K562 (cell line): Measurements from ENCODE around the gene TPX2. TPM values are rescaled to one million over a fixed set of nuclear protein-coding genes. Genes with fewer than 3 reads are reported as not detected.
A peak's percentile ranks its signal among the peaks of the same experiment; 100 is the strongest.

Experiments used
- ATAC-seq: fragments of 200-7000 bp; cut with Tn5 transposase; 3 replicates; pipeline ENCODE4 v1.9.1; 2020; ENCODE audit warnings: moderate library complexity
- Bru-seq: library from RNA; stranded (reverse); fragments of 400-500 nt; gene quantifications from one replicate; lab custom pipeline; 2021; lab: Mats Ljungman, UMichigan
- BruChase-seq, 2 experiments: library from RNA; stranded (reverse); fragments of 400-500 nt; gene quantifications; one replicate each; lab custom pipeline; 2021; lab: Mats Ljungman, UMichigan
- BruUV-seq: library from RNA; stranded (reverse); fragments of 400-500 nt; replicated peaks from 2 replicates; lab custom pipeline; 2021; lab: Mats Ljungman, UMichigan
- CTCF ChIA-PET: fragments of 300-600 bp; formaldehyde crosslinking; extraction: SDS; loops from one replicate; lab custom pipeline; 2021; ENCODE audit warnings: low intra/inter-chr PET ratio; lab: Yijun Ruan, JAX
- POLR2A ChIA-PET: fragments of 300-600, 350-650 bp; sonication (Branson Sonifier 250); formaldehyde crosslinking; extraction: SDS; loops from one replicate; lab custom pipeline; 2021; ENCODE audit warnings: antibody characterized with exemption, inconsistent platforms; lab: Yijun Ruan, JAX
- DNase-seq, 4 experiments: peaks; one replicate each; pipeline versions ENCODE4 v3.0.0 to v3.0.0-alpha.2; 2011 to 2018; ENCODE audit warnings: low spot score in 3 of 4, mixed read lengths in 3 of 4; ENCODE audit errors: extremely low read depth in 1 of 4
- FAIRE-seq: peaks from 2 replicates; lab custom pipeline; 2011; peaks lifted over from hg19 to GRCh38; lab: Jason Lieb, UNC
- H2AFZ ChIP-seq: 2 replicates; pipeline ENCODE4 v1.6.0; 2011; ENCODE audit warnings: low read depth, low read length, control low read depth, inconsistent platforms
- H3K27ac ChIP-seq: fragments of 200-600 bp; 3 replicates; pipeline ENCODE4 v1.8.0; 2011; ENCODE audit warnings: low read depth, mild to moderate bottlenecking, control low read depth, inconsistent platforms, low read length, moderate library complexity, mixed read lengths; ENCODE audit errors: extremely low read depth
- H3K27me3 ChIP-seq, 2 experiments: fragments of 300-600 bp in 1 of 2; 2 replicates in 1 of 2; 3 replicates in 1 of 2; pipeline versions ENCODE4 v1.6.0 to v1.8.0; 2011; ENCODE audit warnings: inconsistent platforms in 2 of 2, low read length in 2 of 2, mild to moderate bottlenecking in 1 of 2, mixed read lengths in 1 of 2, moderate library complexity in 1 of 2; ENCODE audit not compliant: control insufficient read depth in 2 of 2, insufficient read depth in 2 of 2
- H3K36me3 ChIP-seq: fragments of 300-600 bp; 3 replicates; pipeline ENCODE4 v1.8.0; 2011; ENCODE audit warnings: mild to moderate bottlenecking, low read length, inconsistent platforms; ENCODE audit not compliant: control insufficient read depth, insufficient read depth
- H3K4me1 ChIP-seq, 2 experiments: fragments of 200-600 bp in 1 of 2; replicated peaks in 1 of 2; 2 replicates in 1 of 2; 3 replicates in 1 of 2; pipeline versions ENCODE4 v1.5.1 to v1.8.0; 2011; ENCODE audit warnings: inconsistent platforms in 2 of 2, low read length in 2 of 2, mild to moderate bottlenecking in 1 of 2, mixed read lengths in 1 of 2, moderate library complexity in 1 of 2; ENCODE audit not compliant: control insufficient read depth in 2 of 2, insufficient read depth in 2 of 2
- H3K4me2 ChIP-seq: 2 replicates; pipeline ENCODE4 v1.6.1; 2011; ENCODE audit warnings: low read length, control low read depth, inconsistent platforms, mixed read lengths; ENCODE audit not compliant: insufficient read depth
- H3K4me3 ChIP-seq: fragments of 200-600 bp; sonication (generic), shearing (Covaris generic); 2 replicates; pipeline ENCODE4 v1.5.1; 2016; ENCODE audit warnings: control low read depth, inconsistent platforms
- H3K79me2 ChIP-seq: fragments of 200-600 bp; 3 replicates; pipeline ENCODE4 v1.8.0; 2011; ENCODE audit warnings: low read length, inconsistent platforms; ENCODE audit not compliant: control insufficient read depth, insufficient read depth
- H3K9ac ChIP-seq, 2 experiments: 2 replicates each; pipeline versions ENCODE4 v1.6.0 to v1.6.1; 2011; ENCODE audit warnings: low read depth in 2 of 2, low read length in 2 of 2, control low read depth in 1 of 2, inconsistent platforms in 1 of 2, mild to moderate bottlenecking in 1 of 2, mixed read lengths in 1 of 2; ENCODE audit not compliant: insufficient read depth in 1 of 2
- H3K9me1 ChIP-seq: one replicate; pipeline ENCODE4 v1.6.0; 2011; ENCODE audit warnings: inconsistent platforms, mild to moderate bottlenecking, low read length, moderate library complexity; ENCODE audit not compliant: control insufficient read depth, insufficient read depth
- H3K9me3 ChIP-seq: replicated peaks from 2 replicates; pipeline ENCODE4 v1.5.1; 2011; ENCODE audit warnings: low read depth, low read length, inconsistent platforms; ENCODE audit not compliant: control insufficient read depth, insufficient read depth
- H4K20me1 ChIP-seq: replicated peaks from 2 replicates; pipeline ENCODE4 v1.6.1; 2011; ENCODE audit warnings: low read length, inconsistent platforms, mixed read lengths; ENCODE audit not compliant: control insufficient read depth, insufficient read depth
- BDP1 ChIP-seq: IDR thresholded peaks from 3 replicates; pipeline ENCODE4 v1.6.1; 2011; ENCODE audit not compliant: insufficient read length, insufficient read depth
- CTCFL ChIP-seq: IDR thresholded peaks from 2 replicates; pipeline ENCODE4 v1.6.1; 2011; ENCODE audit warnings: borderline replicate concordance, low read depth, mild to moderate bottlenecking, moderate library complexity, low read length; ENCODE audit not compliant: insufficient read depth, poor library complexity, severe bottlenecking
- E2F6 ChIP-seq, 2 experiments: IDR thresholded peaks; 2 replicates each; pipeline ENCODE4 v1.6.1; 2011; ENCODE audit warnings: borderline replicate concordance in 1 of 2, control low read depth in 1 of 2, low read depth in 1 of 2, low read length in 1 of 2, mild to moderate bottlenecking in 1 of 2, mixed read lengths in 1 of 2, moderate library complexity in 1 of 2; ENCODE audit not compliant: insufficient read depth in 1 of 2, insufficient read length in 1 of 2, poor library complexity in 1 of 2, severe bottlenecking in 1 of 2; ENCODE audit errors: extremely low read depth in 1 of 2
- HCFC1 ChIP-seq: IDR thresholded peaks from 2 replicates; pipeline ENCODE4 v1.6.1; 2012; ENCODE audit warnings: low read depth, low read length, improper control_type of control experiment
- HEY1 ChIP-seq: fragments of 250-450 bp; sonication (Bioruptor Pico); IDR thresholded peaks from 2 replicates; pipeline ENCODE4 v1.5.0; 2020; ENCODE audit warnings: mild to moderate bottlenecking, moderate library complexity, borderline replicate concordance
- MTF1 ChIP-seq: fragments of 250-450 bp; sonication (Bioruptor Pico); IDR thresholded peaks from 2 replicates; pipeline ENCODE4 v1.9.0; 2021; ENCODE audit warnings: moderate library complexity, mild to moderate bottlenecking, inconsistent platforms, borderline replicate concordance
- NELFE ChIP-seq: IDR thresholded peaks from 2 replicates; pipeline ENCODE4 v1.6.1; 2011; ENCODE audit warnings: mild to moderate bottlenecking; ENCODE audit not compliant: insufficient read depth, insufficient read length
- USF2 ChIP-seq: sonication (generic); formaldehyde crosslinking; IDR thresholded peaks from 2 replicates; pipeline ENCODE4 v1.5.0; 2020; ENCODE audit warnings: missing genetic modification reagents
- ZNF780A ChIP-seq: fragments of 250-450 bp; sonication (Bioruptor Pico); IDR thresholded peaks from 2 replicates; pipeline ENCODE4 v1.5.0; 2021; ENCODE audit warnings: mild to moderate bottlenecking
- whole genome bisulfite sequencing: fragments of 100-300 bp; shearing (Covaris generic); methylation state at CpG from one replicate; pipeline ENCODE4 v1.1.6; 2016; ENCODE audit warnings: low coverage, mixed read lengths; ENCODE audit not compliant: insufficient coverage; ENCODE audit errors: missing lambda C conversion rate; 5-methylcytosine and 5-hydroxymethylcytosine counted together
- in situ Hi-C: fragments of 300-500 bp; cut with MboI; formaldehyde crosslinking; loops from 4 replicates; pipeline ENCODE4 v1.15.0; 2018; ENCODE audit warnings: inconsistent platforms, mixed read lengths
- intact Hi-C: fragments of 100-400 bp; cut with micrococcal nuclease; formaldehyde crosslinking; loops from 2 replicates; pipeline ENCODE4 v1.14.2; 2022
- long read RNA-seq, 3 experiments: library from polyadenylated mRNA in 2 of 3; library from RNA in 1 of 3; unstranded in 2 of 3; stranded (forward) in 1 of 3; transcript quantifications; one replicate each; pipeline ENCODE4 v2.0.0, GENCODE V29; 2019 to 2022
- polyA minus RNA-seq, 3 experiments: library from RNA; depleted of rRNA, polyadenylated mRNA; stranded (reverse); fragments of >200 nt; gene quantifications; 2 replicates each; pipeline ENCODE4 v1.2.3, GENCODE V29; 2011
- polyA plus RNA-seq, 8 experiments: library from polyadenylated mRNA; depleted of rRNA in 4 of 8; stranded (reverse) in 5 of 8; unstranded in 3 of 8; fragments of >200 nt; fragmentation: Nextera tagmentation in 2 of 8; fragmentation: Illumina TruSeq in 1 of 8; extraction: Ambion mirVana in 2 of 8; extraction: Trizol in 1 of 8; gene quantifications; 2 replicates each; pipeline versions ENCODE4 v1.2.1 to v1.2.3, GENCODE V29; 2011 to 2014; ENCODE audit warnings: inconsistent platforms in 1 of 8, missing spikeins in 1 of 8
- total RNA-seq, 7 experiments: library from RNA; depleted of rRNA in 6 of 7; stranded (reverse); fragments of >200 nt in 6 of 7; fragmentation: Illumina TruSeq in 2 of 7; extraction: Trizol in 2 of 7; gene quantifications; 2 replicates each; pipeline versions ENCODE4 v1.2.1 to v1.2.3, GENCODE V29; 2011 to 2021; ENCODE audit warnings: low replicate concordance in 1 of 7

TPX2 gene
- total RNA-seq (2011; cell fraction: chromatin; rRNA removed; ENCODE audit: low replicate concordance) = 34.1 and 68.4 TPM in 2 replicates
- 33.2 and 33.7 TPM in 2 replicates for total RNA-seq (2011; cell fraction: nucleolus; rRNA removed)
- 50.5 and 54.4 TPM in 2 replicates for total RNA-seq (2011; cell fraction: nucleoplasm; rRNA removed)
- total RNA-seq (2014; rRNA removed) = 143 and 153 TPM in 2 replicates
- total RNA-seq (2014; rRNA removed; fragmentation: Illumina TruSeq; extraction: Trizol) = 133 and 153 TPM in 2 replicates
- total RNA-seq (2015; rRNA removed; fragmentation: Illumina TruSeq; extraction: Trizol) = 134 TPM in 2 replicates
- 144 and 171 TPM in 2 replicates for total RNA-seq (2021)
- 89.7 and 108 TPM in 2 replicates for polyA plus RNA-seq (2011; rRNA removed)
- 32.9 and 56.0 TPM in 2 replicates for polyA plus RNA-seq (2011; cell fraction: cytosol; rRNA removed)
- polyA plus RNA-seq (2011; cell fraction: nucleus; rRNA removed) = 157 and 160 TPM in 2 replicates
- polyA plus RNA-seq (2012) = 117 and 130 TPM in 2 replicates
- 212 and 241 TPM in 2 replicates for polyA plus RNA-seq (2014; fragmentation: Illumina TruSeq; extraction: Trizol)
- 10 to 100 TPM; 48.0 to 57.8 TPM for polyA plus RNA-seq (2014; fragmentation: Nextera tagmentation; extraction: Ambion mirVana)
- 101 and 112 TPM in 2 replicates for polyA plus RNA-seq (2014; rRNA removed)
- polyA minus RNA-seq (2011; rRNA and poly(A)+ RNA removed) = 140 and 157 TPM in 2 replicates
- polyA minus RNA-seq (2011; cell fraction: cytosol; rRNA and poly(A)+ RNA removed) = 54.2 and 70.1 TPM in 2 replicates
- polyA minus RNA-seq (2011; cell fraction: nucleus; rRNA and poly(A)+ RNA removed) = 47.8 and 109 TPM in 2 replicates
- percentile 92 among the genes with signal in this experiment for Bru-seq, nascent RNA
- percentile 93 among the genes with signal in this experiment for BruChase-seq, experiment 1, labeled RNA remaining after a 2-hour chase
- percentile 93 among the genes with signal in this experiment for BruChase-seq, experiment 2, labeled RNA remaining after a 6-hour chase
- long read RNA-seq, experiment 1, transcript TPX2-201 (18 exons, 3,497 nt) = major isoform, 131 of 376 reads
- long read RNA-seq, experiment 1, partial matches to known transcripts = 203 of 376 reads
- long read RNA-seq, experiment 1, other reads (novel, unspliced or antisense) = 42 of 376 reads
- long read RNA-seq, experiment 2, transcript TPX2-201 (18 exons, 3,497 nt) = major isoform, 50 of 225 reads
- long read RNA-seq, experiment 2, partial matches to known transcripts = 86 of 225 reads
- long read RNA-seq, experiment 2, other reads (novel, unspliced or antisense) = 89 of 225 reads
- long read RNA-seq, experiment 3, transcript TPX2-201 (18 exons, 3,497 nt) = major isoform, 41 of 162 reads
- long read RNA-seq, experiment 3, partial matches to known transcripts = 103 of 162 reads
- long read RNA-seq, experiment 3, other reads (novel, unspliced or antisense) = 18 of 162 reads

- H3K9me3 ChIP-seq = no peaks in the 10 kb centered on the region
- peak; percentile 96 for ATAC-seq
- FAIRE-seq = peak; percentile 98
- TF ChIP-seq HEY1 (CRISPR knock-in tag) (no peak), BDP1 (no peak), ZNF780A (CRISPR knock-in tag) (no peak), CTCFL (peak; percentile 92), E2F6 (IDR thresholded peaks at IDR 0.05; ENCODE audit: borderline replicate concordance in 1 of 2, extremely low read depth in 1 of 2, insufficient read depth in 1 of 2, insufficient read length in 1 of 2, low read depth in 1 of 2, low read length in 1 of 2, poor library complexity in 1 of 2, severe bottlenecking in 1 of 2) (peak; percentile 34 to 55), HCFC1 (peak; percentile 91), NELFE (no peak), USF2 (CRISPR knock-in tag) (no peak), MTF1 (no peak)
Measured at GRCh38 chr20:31738729-31739549, at the start of gene TPX2. TSS of gene TPX2 (plus strand) at chr20:31739290. CDS start at chr20:31757477, 18,187 bp downstream.

More at GRCh38 chr20:31738729-31739549, at the start of gene TPX2:
- peak within 1 kb of the TSS; percentile 84 for H2AFZ ChIP-seq
- peak; percentile 98 to 100 (median 100) for DNase-seq
- POLR2A ChIA-PET = interaction anchor here (0.6 to 2.7 kb wide), 13 partner anchors 8 to 132 kb away, joined by 3 to 17 read pairs (median 4); partner anchors contain the start of gene ID1
- peak within 1 kb of the TSS; percentile 95 for H3K27ac ChIP-seq
- H3K79me2 ChIP-seq = peaks cover 64% of the 10 kb centered on the region
- WGBS = under 1% methylated on average over 48 of the region's 54 CpGs
- CTCF ChIA-PET = interaction anchor here (1.1 kb wide), 1 partner anchor 13 kb away, joined by 4 read pairs; no protein-coding TSS in a partner anchor
- H3K4me2 ChIP-seq = peak within 1 kb of the TSS; percentile 99
- peaks cover 5 to 11% of the 10 kb centered on the region in 2 experiments; a peak in 4 of 5 replicates for H3K4me1 ChIP-seq
- no peaks in the 10 kb centered on the region for H3K27me3 ChIP-seq
- in situ Hi-C loops (no loop called here), intact Hi-C loops (no loop called here)
- peak within 1 kb of the TSS; percentile 96 to 97 for H3K9ac ChIP-seq
- H3K9me1 ChIP-seq = no peaks in the 10 kb centered on the region
- H4K20me1 ChIP-seq = 0 out of 2 replicates have a peak, but pooled peaks cover 5% of the 10 kb centered on the region
- peak within 1 kb of the TSS; percentile 82 for H3K4me3 ChIP-seq
- H3K36me3 ChIP-seq = peaks cover 23% of the 10 kb centered on the region; the same call in 2 of the 3 replicates
- BruUV-seq = no TSS peak
